Activated CD4-positive, alpha-beta T cell treated with anti-CD3 and anti-CD28 coated beads for 4 hours (primary cell): ENCODE data around the gene HECTD4.
A peak's percentile ranks its signal among the peaks of the same experiment; 100 is the strongest.

Source experiments
- DNase-seq, 2 donors: peaks; one replicate each; pipeline ENCODE4 v3.0.0-alpha.2; 2020

Gene HECTD4

GRCh38 chr12:112149596-112149995 is 232.6 kb downstream of the HECTD4 start:
- no peak for DNase-seq

DNA sequence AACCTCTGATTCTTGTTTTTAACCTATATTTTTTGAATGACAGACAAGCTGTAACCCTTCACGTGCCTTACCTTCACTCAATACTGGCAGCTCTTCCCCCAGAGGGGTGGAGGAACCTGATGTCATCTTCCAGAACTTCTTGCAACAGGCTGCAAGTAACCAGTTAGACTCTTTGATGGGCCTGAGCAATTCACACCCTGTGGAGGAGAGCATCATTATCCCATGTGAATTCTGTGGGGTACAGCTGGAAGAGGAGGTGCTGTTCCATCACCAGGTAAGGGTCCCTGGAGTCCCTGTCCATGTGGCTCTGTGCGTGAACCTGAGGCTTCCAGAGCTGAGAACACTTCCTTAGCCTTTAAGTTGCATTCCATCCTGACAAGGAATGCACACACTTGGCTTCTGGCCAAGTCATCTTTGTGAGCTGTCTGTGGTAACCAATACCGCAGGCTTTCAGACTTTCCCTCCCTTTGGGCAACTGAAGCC is 234.2 kb downstream of the HECTD4 start:
- no peak for DNase-seq

DNA sequence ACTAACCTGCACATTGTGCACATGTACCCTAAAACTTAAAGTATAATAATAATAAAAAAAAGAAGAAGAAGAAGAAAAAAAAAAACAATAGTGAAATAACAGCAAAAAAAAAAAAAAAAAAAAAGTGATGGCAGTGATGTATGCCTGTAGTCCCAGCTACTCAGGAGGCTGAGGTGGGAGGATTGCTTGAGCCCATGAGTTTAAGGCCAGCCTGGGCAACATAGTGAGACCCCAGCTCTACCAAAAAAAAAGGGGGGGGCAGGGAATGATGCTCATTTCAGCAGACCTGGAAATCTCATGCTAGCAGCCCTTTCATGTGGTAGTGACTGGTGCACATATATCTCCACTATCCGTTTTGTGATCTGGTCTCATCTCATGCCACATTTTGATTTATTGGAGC is 236.1 kb downstream of the HECTD4 start:
- no peak for DNase-seq

DNA sequence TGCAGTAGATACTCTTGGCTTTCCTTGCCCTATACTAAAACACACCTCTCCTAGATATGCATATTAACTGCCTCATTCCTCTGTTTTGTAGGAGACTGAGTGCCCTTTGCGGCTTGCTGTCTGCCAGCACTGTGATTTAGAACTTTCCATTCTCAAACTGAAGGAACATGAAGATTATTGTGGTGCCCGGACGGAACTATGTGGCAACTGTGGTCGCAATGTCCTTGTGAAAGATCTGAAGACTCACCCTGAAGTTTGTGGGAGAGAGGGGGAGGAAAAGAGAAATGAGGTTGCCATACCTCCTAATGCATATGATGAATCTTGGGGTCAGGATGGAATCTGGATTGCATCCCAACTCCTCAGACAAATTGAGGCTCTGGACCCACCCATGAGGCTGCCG is 241.5 kb downstream of the HECTD4 start:
- DNase-seq = no peak

DNA sequence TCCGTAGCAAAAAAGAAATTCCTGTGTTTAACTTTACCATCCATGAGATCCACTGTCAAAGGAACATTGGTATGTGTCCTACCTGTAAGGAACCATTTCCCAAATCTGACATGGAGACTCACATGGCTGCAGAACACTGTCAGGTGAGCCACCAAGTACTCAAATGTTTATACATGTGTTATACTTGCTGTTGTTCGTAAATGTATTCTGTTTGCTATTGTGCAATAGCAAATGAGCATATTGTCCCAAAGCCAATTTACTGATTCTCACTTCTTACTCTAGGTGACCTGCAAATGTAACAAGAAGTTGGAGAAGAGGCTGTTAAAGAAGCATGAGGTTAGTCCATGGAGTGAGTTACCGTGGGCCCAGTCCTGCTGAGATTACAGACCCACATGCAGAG is 247.5 kb downstream of the HECTD4 start:
- no peak for DNase-seq

GRCh38 chr12:112133418-112133817 is 248.8 kb downstream of the HECTD4 start:
- DNase-seq = no peak

DNA sequence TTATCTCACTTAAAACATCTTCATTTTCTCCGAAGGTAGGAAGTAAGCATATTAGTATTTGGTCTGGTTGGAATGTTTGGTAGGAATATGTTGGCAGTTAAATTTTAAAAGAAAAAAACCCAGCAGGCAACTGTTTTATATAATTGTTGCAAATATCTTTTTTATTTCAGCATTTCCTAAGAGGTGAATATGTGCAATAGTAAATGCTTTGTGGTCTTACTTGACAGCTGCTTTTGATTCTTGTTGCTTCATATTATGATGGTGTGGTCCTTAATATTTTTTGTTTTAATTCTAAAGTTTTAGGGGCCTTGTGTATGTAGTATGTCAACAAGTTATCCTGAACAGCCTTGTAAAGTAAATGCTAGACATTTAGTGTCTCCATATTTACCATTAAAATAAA is 250.5 kb downstream of the HECTD4 start:
- DNase-seq = no peak

DNA sequence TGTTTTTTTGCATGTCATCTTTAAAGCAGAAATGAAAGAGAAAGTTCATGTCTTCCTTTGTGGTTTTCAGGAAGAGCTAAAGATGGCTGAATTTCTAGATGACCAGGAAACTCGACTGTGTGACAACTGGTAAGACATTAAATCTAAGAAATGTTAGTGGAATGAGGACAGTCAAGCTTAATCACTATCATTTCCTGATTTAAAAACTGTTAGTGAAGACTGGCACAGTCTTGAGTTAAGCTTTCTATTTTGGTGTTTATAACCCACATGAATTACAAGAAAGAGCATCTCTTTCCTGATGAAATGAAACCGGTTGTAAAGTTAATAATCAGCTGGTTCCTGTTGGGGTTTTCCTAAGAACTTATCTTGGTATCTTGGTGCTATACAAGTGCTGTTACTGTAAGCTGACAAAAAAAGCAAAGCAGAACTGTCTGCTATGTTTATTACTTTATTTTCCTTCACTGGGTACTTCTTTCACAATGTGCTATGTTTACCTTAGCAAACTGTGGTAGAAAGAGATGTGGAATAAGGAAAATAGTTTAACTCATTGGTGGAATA is 251.7 kb downstream of the HECTD4 start:
- DNase-seq = no peak

GRCh38 chr12:112126911-112127310 is 255.3 kb downstream of the HECTD4 start:
- no peak for DNase-seq

- no peak for DNase-seq
These were observed 256.2 kb downstream of the HECTD4 start for GRCh38 chr12:112126000-112126438.

DNA sequence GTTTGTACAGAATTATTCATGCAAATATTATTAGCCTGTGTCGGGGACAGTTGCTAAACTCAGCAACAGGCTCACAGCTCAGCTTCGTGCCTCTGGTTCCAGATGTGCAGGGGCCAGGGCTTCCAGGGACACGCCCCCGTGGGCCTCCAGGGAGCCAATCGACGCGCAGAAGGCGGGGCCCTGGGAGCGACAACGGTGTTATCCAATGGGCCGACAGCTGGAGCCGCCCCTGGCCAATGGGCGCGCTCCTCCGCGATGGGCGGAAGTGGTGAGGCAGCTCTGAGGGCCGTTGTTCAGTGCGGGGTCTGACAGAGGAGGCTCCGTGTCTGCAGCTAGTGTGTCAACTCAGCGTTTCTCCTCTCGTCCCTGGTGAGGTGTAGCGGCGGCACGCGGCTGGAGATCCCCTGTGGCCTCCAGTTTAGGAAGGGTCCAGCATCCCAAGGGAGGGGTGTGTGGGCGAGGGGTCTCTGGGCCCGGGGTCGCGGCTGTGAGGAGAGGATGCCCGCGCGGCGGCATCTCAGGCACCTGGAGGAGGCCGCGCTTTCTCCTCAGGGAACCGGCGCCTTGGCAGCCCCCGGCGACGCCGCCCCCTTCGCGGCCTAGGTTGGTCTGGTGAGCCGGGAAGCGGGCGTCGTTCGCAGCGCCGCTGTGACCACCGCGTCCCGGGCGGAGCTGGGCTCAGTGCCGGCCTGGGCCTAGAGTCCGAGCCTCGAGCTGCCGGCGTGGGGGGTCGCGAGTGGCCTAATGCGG is 256.8 kb downstream of the HECTD4 start, which contains the start of gene TRAFD1:
Gene TRAFD1, plus strand, starts transcription at position 311 of the 750 bp plus-strand sequence. CDS start 4,963 bp downstream, outside the sequence.
- DNase-seq = peak; percentile 98

DNA sequence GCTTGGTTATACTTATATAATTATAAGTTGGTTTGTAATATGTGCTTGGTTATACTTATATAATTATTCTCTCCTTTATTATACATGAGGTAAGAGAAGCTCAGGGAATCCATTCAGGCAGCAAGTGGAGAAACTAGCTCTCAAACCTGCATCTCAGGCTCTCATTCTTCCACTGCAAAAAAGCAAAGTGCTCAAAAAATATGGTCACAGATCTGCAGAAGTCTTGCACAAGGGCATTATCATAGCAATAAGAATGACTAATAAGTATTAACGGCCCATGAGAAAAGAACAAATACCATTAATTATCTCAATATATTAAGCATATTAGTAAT is 257.3 kb downstream of the HECTD4 start:
- DNase-seq = no peak

GRCh38 chr12:112122823-112123690 is 259.2 kb downstream of the HECTD4 start:
- no peak for DNase-seq

DNA sequence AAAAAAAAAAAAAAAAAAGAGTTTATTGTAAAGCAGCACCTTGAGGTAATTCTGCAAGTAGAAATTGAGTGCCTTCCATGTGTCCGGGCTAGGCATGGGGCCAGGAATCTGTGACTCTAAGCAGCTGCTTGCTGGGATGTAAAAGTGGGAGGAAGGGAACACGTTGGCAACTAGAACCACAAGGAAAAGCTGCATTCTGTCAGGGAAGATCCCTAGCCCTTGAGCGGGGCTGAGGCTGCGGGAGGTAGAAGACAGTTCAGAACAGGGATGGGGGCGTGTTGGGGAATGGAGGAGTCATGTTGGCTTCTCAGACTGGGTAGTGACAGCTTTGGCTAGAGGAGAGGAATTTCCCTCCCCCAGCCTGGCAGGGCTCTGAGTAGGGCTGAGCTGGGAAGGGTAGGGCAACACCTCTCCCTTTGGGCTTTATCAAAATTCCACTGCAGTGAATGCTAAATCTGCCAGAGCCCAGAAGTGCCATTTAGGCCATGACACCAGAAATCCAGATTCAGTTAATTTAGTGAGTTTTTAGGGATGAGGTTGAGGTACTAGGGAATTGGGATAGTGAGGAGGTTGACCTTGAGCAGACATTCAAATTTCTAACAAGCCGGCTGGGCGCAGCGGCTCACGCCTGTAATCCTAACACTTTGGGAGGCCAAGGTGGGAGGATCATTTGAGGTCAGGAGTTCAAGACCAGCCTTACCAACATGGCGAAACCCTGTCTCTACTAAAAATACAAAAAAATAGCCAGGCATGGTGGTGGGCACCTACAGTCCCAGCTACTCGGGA is 260.3 kb downstream of the HECTD4 start:
- no peak for DNase-seq

- no peak for DNase-seq
These were observed 264.5 kb downstream of the HECTD4 start for GRCh38 chr12:112117685-112118084.

GRCh38 chr12:112116232-112117060 is 265.8 kb downstream of the HECTD4 start:
- no peak for DNase-seq

- DNase-seq = no peak
These were observed 266.8 kb downstream of the HECTD4 start for GRCh38 chr12:112115259-112116045.

DNA sequence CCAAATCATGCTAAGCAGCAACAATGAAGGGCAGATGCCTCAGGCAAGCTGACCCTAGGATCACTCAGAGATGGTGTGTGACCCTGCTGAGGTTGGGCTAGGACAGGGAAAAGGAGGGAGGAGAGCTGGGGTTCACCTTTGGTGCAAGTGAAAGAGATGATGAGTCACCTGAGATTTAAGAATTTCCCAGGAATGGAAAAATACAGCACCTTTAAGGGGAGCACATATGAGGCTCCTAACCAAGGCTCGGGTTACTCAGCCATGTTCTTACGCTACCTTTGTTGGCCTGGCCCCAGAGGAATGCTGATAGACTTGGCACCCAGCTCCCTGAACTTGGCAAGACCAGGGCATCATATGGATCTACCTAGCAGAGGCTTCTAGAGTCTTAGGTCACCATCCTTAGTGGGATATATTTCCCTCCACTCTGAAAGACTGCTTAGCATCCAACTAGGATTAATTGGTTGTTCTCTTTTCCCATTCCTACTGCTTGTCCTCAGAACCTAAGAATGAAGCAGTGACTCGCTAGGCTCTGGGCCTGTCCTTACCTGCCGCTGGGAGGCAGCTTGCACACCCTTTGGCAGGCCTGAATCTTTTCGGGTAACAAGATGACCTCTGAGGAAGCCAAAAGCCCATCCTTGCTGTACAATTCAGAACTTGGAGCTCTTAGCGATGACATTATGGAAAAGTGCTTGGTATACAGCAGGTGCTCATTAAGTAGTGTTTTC is 269.7 kb downstream of the HECTD4 start:
- no peak for DNase-seq

DNA sequence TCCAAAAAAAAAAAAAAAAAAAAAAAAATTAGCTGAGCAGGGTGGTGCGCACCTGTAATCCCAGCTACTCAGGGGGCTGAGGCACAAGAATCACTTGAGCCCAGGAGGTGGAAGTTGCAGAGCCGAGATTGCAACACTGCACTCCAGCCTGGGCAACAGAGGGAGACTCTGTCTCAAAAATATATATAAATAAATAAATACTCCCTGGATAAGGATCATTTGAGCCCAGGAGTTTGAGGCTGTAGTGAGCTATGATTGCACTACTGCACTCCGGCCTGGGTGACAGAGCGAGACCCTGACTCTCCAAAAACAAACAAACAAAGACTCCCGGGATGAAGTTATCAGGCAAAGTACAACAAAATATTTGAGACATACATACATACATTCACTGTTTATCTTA is 270.3 kb downstream of the HECTD4 start:
- DNase-seq = no peak
